GM12892 (cell line): ENCODE data around the gene PLCG2.

Experiments
- POLR2A ChIP-seq: IDR thresholded peaks from 2 replicates; pipeline ENCODE4 v1.6.1; 2011; ENCODE audit warnings: low read depth, low read length, control low read depth
- POLR2AphosphoS5 ChIP-seq: IDR thresholded peaks from 2 replicates; pipeline ENCODE4 v1.6.1; 2011; ENCODE audit warnings: low read depth, low read length, control low read depth
- TAF1 ChIP-seq: IDR thresholded peaks from 2 replicates; pipeline ENCODE4 v1.6.1; 2011; ENCODE audit warnings: low read depth, mild to moderate bottlenecking, control low read depth, low read length, borderline replicate concordance

GRCh38 chr16:81927561-81928185, 148.6 kb downstream of the PLCG2 start:
- no peak; the same call in 1 of the 2 replicates for TF ChIP-seq POLR2A
- no peak for TF ChIP-seq TAF1
- TF ChIP-seq POLR2AphosphoS5 = no peak
